GM23338 (cell line): Measurements from ENCODE around the gene ACTG2. TPM values are rescaled to one million over a fixed set of nuclear protein-coding genes. Genes with fewer than 3 reads are reported as not detected.

Source experiments
- ATAC-seq: fragments of 200-7000 bp; cut with Tn5 transposase; 3 replicates; pipeline ENCODE4 v1.9.1; 2020
- DNase-seq: peaks from one replicate; pipeline ENCODE4 v3.0.0-alpha.2; 2015; ENCODE audit warnings: low spot score
- H2AFZ ChIP-seq: fragments of 200-600 bp; sonication (generic); 2 replicates; pipeline ENCODE4 v1.8.0; 2016; ENCODE audit warnings: antibody characterized with exemption, mild to moderate bottlenecking, moderate library complexity
- H3F3A ChIP-seq: fragments of 200-600 bp; sonication (generic); replicated peaks from 2 replicates; pipeline ENCODE4 v1.8.0; 2017; ENCODE audit warnings: antibody characterized with exemption, mixed run types, low read depth
- H3K27ac ChIP-seq: fragments of 200-600 bp; sonication (generic); 2 replicates; pipeline ENCODE4 v1.6.1; 2016; ENCODE audit warnings: low read depth
- H3K27me3 ChIP-seq: fragments of 200-600 bp; sonication (generic); 2 replicates; pipeline ENCODE4 v1.8.0; 2016; ENCODE audit warnings: mild to moderate bottlenecking, mixed run types, moderate library complexity; ENCODE audit not compliant: insufficient read depth
- H3K36me3 ChIP-seq: fragments of 200-600 bp; sonication (generic); 2 replicates; pipeline ENCODE4 v1.8.0; 2016; ENCODE audit warnings: mild to moderate bottlenecking; ENCODE audit not compliant: insufficient read depth
- H3K4me1 ChIP-seq: fragments of 200-600 bp; sonication (generic); 2 replicates; pipeline ENCODE4 v1.8.0; 2016; ENCODE audit warnings: mild to moderate bottlenecking, moderate library complexity; ENCODE audit not compliant: insufficient read depth
- H3K4me2 ChIP-seq: fragments of 200-600 bp; sonication (generic); 2 replicates; pipeline ENCODE4 v1.7.1; 2017; ENCODE audit warnings: mixed run types
- H3K4me3 ChIP-seq: fragments of 200-600 bp; sonication (generic); 2 replicates; pipeline ENCODE4 v1.6.1; 2016; ENCODE audit warnings: mixed run types
- H3K79me2 ChIP-seq: fragments of 200-600 bp; sonication (generic); replicated peaks from 2 replicates; pipeline ENCODE4 v1.8.0; 2017; ENCODE audit warnings: mild to moderate bottlenecking; ENCODE audit not compliant: insufficient read depth
- H3K9me2 ChIP-seq: fragments of 200-600 bp; sonication (generic); 2 replicates; pipeline ENCODE4 v1.8.0; 2017; ENCODE audit not compliant: insufficient read depth
- H4K20me1 ChIP-seq: fragments of 200-600 bp; sonication (generic); replicated peaks from 2 replicates; pipeline ENCODE4 v1.8.0; 2017; ENCODE audit warnings: mild to moderate bottlenecking; ENCODE audit not compliant: insufficient read depth
- H3K27ac Mint-ChIP-seq: 2 replicates; pipeline ENCODE4 v1.8.0; 2020; ENCODE audit warnings: inconsistent platforms, mild to moderate bottlenecking, moderate library complexity, mixed read lengths
- H3K27me3 Mint-ChIP-seq: 3 replicates; pipeline ENCODE4 v1.8.0; 2022; ENCODE audit warnings: low read depth, mild to moderate bottlenecking, moderate library complexity, mixed read lengths, inconsistent platforms; ENCODE audit not compliant: insufficient read depth, poor library complexity
- H3K36me3 Mint-ChIP-seq: 3 replicates; pipeline ENCODE4 v1.8.0; 2021; ENCODE audit warnings: low read depth, mild to moderate bottlenecking, inconsistent platforms, moderate library complexity, mixed read lengths
- H3K4me1 Mint-ChIP-seq: 3 replicates; pipeline ENCODE4 v1.8.0; 2020; ENCODE audit warnings: mild to moderate bottlenecking, inconsistent platforms, mixed read lengths
- H3K4me3 Mint-ChIP-seq: 3 replicates; pipeline ENCODE4 v1.8.0; 2021; ENCODE audit warnings: moderate library complexity, mild to moderate bottlenecking, inconsistent platforms, mixed read lengths
- H3K9me3 Mint-ChIP-seq: 3 replicates; pipeline ENCODE4 v1.8.0; 2020; ENCODE audit warnings: moderate library complexity, mild to moderate bottlenecking, inconsistent platforms, mixed read lengths
- EZH2phosphoT487 ChIP-seq: fragments of 200-600 bp; sonication (generic); IDR thresholded peaks from one replicate; pipeline ENCODE4 v1.8.1; 2018; ENCODE audit warnings: antibody characterized with exemption; ENCODE audit not compliant: unreplicated experiment
- JUNB ChIP-seq: IDR thresholded peaks from one replicate; pipeline ENCODE4 v1.6.1; 2016; ENCODE audit warnings: antibody characterized with exemption; ENCODE audit not compliant: unreplicated experiment
- STAT1 ChIP-seq: IDR thresholded peaks from one replicate; pipeline ENCODE4 v1.6.1; 2016; ENCODE audit warnings: antibody characterized with exemption; ENCODE audit not compliant: unreplicated experiment
- ZNF114 ChIP-seq: fragments of 250-450 bp; sonication (Bioruptor Pico); IDR thresholded peaks from 2 replicates; pipeline ENCODE4 v1.5.0; 2020; ENCODE audit warnings: mild to moderate bottlenecking, moderate library complexity
- polyA plus RNA-seq: library from polyadenylated mRNA; unstranded; fragments of >200 nt; fragmentation: Nextera tagmentation; extraction: Ambion mirVana; gene quantifications from 2 replicates; pipeline ENCODE4 v1.2.1, GENCODE V29; 2016
- total RNA-seq: library from RNA; depleted of rRNA; stranded (reverse); fragments of >200 nt; shearing (Covaris generic); gene quantifications from 2 replicates; pipeline ENCODE4 v1.2.3, GENCODE V29; 2014
- TF ChIP-seq, protein P1 (sequence below), 2 experiments: fragments of 200-600 bp in 1 of 2; sonication (generic) in 1 of 2; conservative IDR thresholded peaks; 2 replicates each; pipeline versions ENCODE4 v1.5.1 to v1.6.1; 2016 to 2017; ENCODE audit warnings: antibody characterized with exemption in 2 of 2, low read depth in 2 of 2, mild to moderate bottlenecking in 2 of 2, moderate library complexity in 1 of 2
- TF ChIP-seq, protein P2 (sequence below): fragments of 250-450 bp; sonication (Bioruptor Pico); IDR thresholded peaks from 2 replicates; pipeline ENCODE4 v1.5.0; 2020; ENCODE audit warnings: mild to moderate bottlenecking, moderate library complexity

ACTG2 gene
- total and polyA plus RNA-seq, 2 experiments from 2014 or later, result 8.0 to 8.5 TPM

GRCh38 chr2:73914667-73915066 is 21.9 kb downstream of the ACTG2 start:
- Histone ChIP-seq H3K79me2 (no peaks in the 10 kb centered on the region), H2AFZ (no peak overlapping the region), H3K4me1 (no peaks in the 10 kb centered on the region), H3K9me2 (no peaks in the 10 kb centered on the region), H3K36me3 (no peaks in the 10 kb centered on the region), H3K4me2 (no peak overlapping the region), H4K20me1 (0 out of 2 replicates have a peak, but pooled peaks cover 2% of the 10 kb centered on the region), H3K27ac (no peak overlapping the region), H3F3A (no peaks in the 10 kb centered on the region), H3K27me3 (no peaks in the 10 kb centered on the region), H3K4me3 (no peak overlapping the region)
- Mint-ChIP-seq H3K9me3 (no peaks in the 10 kb centered on the region), H3K4me1 (no peaks in the 10 kb centered on the region), H3K27me3 (peaks cover 4% of the 10 kb centered on the region), H3K36me3 (no peaks in the 10 kb centered on the region), H3K27ac (no peak overlapping the region), H3K4me3 (no peak overlapping the region)
- TF ChIP-seq, protein P1, sequence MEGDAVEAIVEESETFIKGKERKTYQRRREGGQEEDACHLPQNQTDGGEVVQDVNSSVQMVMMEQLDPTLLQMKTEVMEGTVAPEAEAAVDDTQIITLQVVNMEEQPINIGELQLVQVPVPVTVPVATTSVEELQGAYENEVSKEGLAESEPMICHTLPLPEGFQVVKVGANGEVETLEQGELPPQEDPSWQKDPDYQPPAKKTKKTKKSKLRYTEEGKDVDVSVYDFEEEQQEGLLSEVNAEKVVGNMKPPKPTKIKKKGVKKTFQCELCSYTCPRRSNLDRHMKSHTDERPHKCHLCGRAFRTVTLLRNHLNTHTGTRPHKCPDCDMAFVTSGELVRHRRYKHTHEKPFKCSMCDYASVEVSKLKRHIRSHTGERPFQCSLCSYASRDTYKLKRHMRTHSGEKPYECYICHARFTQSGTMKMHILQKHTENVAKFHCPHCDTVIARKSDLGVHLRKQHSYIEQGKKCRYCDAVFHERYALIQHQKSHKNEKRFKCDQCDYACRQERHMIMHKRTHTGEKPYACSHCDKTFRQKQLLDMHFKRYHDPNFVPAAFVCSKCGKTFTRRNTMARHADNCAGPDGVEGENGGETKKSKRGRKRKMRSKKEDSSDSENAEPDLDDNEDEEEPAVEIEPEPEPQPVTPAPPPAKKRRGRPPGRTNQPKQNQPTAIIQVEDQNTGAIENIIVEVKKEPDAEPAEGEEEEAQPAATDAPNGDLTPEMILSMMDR (conservative IDR thresholded peaks at IDR 0.05; ENCODE audit: low read depth in 2 of 2), result no peak
- no peak for TF ChIP-seq STAT1
- no peak for TF ChIP-seq JUNB
- TF ChIP-seq, protein P2, sequence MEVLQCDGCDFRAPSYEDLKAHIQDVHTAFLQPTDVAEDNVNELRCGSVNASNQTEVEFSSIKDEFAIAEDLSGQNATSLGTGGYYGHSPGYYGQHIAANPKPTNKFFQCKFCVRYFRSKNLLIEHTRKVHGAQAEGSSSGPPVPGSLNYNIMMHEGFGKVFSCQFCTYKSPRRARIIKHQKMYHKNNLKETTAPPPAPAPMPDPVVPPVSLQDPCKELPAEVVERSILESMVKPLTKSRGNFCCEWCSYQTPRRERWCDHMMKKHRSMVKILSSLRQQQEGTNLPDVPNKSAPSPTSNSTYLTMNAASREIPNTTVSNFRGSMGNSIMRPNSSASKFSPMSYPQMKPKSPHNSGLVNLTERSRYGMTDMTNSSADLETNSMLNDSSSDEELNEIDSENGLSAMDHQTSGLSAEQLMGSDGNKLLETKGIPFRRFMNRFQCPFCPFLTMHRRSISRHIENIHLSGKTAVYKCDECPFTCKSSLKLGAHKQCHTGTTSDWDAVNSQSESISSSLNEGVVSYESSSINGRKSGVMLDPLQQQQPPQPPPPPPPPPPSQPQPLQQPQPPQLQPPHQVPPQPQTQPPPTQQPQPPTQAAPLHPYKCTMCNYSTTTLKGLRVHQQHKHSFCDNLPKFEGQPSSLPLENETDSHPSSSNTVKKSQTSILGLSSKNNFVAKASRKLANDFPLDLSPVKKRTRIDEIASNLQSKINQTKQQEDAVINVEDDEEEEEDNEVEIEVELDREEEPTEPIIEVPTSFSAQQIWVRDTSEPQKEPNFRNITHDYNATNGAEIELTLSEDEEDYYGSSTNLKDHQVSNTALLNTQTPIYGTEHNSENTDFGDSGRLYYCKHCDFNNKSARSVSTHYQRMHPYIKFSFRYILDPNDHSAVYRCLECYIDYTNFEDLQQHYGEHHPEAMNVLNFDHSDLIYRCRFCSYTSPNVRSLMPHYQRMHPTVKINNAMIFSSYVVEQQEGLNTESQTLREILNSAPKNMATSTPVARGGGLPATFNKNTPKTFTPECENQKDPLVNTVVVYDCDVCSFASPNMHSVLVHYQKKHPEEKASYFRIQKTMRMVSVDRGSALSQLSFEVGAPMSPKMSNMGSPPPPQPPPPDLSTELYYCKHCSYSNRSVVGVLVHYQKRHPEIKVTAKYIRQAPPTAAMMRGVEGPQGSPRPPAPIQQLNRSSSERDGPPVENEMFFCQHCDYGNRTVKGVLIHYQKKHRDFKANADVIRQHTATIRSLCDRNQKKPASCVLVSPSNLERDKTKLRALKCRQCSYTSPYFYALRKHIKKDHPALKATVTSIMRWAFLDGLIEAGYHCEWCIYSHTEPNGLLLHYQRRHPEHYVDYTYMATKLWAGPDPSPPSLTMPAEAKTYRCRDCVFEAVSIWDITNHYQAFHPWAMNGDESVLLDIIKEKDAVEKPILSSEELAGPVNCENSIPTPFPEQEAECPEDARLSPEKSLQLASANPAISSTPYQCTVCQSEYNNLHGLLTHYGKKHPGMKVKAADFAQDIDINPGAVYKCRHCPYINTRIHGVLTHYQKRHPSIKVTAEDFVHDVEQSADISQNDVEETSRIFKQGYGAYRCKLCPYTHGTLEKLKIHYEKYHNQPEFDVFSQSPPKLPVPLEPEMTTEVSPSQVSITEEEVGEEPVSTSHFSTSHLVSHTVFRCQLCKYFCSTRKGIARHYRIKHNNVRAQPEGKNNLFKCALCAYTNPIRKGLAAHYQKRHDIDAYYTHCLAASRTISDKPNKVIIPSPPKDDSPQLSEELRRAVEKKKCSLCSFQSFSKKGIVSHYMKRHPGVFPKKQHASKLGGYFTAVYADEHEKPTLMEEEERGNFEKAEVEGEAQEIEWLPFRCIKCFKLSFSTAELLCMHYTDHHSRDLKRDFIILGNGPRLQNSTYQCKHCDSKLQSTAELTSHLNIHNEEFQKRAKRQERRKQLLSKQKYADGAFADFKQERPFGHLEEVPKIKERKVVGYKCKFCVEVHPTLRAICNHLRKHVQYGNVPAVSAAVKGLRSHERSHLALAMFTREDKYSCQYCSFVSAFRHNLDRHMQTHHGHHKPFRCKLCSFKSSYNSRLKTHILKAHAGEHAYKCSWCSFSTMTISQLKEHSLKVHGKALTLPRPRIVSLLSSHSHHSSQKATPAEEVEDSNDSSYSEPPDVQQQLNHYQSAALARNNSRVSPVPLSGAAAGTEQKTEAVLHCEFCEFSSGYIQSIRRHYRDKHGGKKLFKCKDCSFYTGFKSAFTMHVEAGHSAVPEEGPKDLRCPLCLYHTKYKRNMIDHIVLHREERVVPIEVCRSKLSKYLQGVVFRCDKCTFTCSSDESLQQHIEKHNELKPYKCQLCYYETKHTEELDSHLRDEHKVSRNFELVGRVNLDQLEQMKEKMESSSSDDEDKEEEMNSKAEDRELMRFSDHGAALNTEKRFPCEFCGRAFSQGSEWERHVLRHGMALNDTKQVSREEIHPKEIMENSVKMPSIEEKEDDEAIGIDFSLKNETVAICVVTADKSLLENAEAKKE, result no peak
- no peak for TF ChIP-seq EZH2phosphoT487
- TF ChIP-seq ZNF114 (CRISPR knock-in tag), result no peak
- no peak for DNase-seq
- ATAC-seq, result no peak
